ENCODE measurements around the gene SPTBN1. TPM values are rescaled to one million over a fixed set of nuclear protein-coding genes. Genes with fewer than 3 reads are reported as not detected.

Gene SPTBN1
- total RNA-seq, 1 donor from 2014 or later, result 108 TPM

- DNase-seq (ENCODE audit: low spot score) (no peak), ATAC-seq (no peak)
Measured at GRCh38 chr2:54627973-54628372, 171.8 kb downstream of the SPTBN1 start.

- no peak for DNase-seq (ENCODE audit: low spot score)
- ATAC-seq, result no peak
Measured at GRCh38 chr2:54628418-54628817, 172.3 kb downstream of the SPTBN1 start.

GRCh38 chr2:54628957-54629356 is 172.8 kb downstream of the SPTBN1 start:
- DNase-seq (ENCODE audit: low spot score), result no peak
- ATAC-seq, result no peak

DNA sequence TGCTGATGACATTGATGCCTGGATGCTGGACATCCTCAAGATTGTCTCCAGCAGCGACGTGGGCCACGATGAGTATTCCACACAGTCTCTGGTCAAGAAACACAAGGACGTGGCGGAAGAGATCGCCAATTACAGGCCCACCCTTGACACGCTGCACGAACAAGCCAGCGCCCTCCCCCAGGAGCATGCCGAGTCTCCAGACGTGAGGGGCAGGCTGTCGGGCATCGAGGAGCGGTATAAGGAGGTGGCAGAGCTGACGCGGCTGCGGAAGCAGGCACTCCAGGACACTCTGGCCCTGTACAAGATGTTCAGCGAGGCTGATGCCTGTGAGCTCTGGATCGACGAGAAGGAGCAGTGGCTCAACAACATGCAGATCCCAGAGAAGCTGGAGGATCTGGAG is 173.3 kb downstream of the SPTBN1 start:
- DNase-seq (ENCODE audit: low spot score), result no peak
- ATAC-seq, result peak; percentile 14

DNA sequence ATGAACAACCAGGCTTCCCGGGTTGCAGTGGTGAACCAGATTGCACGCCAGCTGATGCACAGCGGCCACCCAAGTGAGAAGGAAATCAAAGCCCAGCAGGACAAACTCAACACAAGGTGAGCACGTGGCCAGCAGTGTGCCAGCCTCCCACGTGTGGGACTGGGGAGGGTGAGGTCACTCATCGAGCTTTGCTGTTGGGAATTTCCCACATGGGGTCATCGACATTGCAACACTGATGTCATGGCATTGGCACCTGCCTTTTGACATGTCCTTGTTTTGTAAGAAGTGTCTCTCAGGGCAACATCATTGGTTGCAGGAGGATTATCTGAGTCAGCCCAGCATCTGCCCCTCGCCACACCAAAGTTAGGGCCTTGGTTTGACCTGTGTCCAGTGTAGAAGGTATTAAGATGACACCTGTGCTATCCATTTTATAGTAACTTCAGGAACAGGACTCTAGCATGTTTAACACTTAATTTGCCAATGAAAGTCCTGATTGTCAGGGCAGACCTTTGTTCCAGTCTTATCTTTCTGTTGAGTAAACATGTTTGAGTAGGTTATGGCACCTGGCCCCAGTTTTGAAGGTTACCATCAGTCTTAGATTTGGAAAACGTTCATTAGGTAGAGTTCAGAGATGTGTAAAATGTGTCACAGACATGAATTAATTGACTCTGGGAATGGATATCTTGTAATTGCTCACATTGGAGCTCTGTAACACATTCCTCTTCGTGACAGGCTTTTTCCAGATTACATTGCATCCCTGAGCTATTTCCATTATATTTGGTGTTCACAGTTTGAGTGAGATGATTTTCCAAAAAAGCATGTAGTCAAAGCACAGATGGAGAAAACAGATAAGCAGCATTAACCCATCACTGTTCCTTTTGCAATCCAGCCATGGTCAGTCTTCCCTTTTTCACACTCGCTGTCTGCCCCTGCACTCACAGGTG is 174.1 kb downstream of the SPTBN1 start:
- peak; percentile 98 for DNase-seq (ENCODE audit: low spot score)
- ATAC-seq, result peak; percentile 70

DNA sequence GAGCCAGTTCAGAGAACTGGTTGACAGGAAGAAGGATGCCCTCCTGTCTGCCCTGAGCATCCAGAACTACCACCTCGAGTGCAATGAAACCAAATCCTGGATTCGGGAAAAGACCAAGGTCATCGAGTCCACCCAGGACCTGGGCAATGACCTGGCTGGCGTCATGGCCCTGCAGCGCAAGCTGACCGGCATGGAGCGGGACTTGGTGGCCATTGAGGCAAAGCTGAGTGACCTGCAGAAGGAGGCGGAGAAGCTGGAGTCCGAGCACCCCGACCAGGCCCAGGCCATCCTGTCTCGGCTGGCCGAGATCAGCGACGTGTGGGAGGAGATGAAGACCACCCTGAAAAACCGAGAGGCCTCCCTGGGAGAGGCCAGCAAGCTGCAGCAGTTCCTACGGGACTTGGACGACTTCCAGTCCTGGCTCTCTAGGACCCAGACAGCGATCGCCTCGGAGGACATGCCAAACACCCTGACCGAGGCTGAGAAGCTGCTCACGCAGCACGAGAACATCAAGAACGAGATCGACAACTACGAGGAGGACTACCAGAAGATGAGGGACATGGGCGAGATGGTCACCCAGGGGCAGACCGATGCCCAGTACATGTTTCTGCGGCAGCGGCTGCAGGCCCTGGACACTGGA is 174.9 kb downstream of the SPTBN1 start:
- DNase-seq (ENCODE audit: low spot score) (peak; percentile 69), ATAC-seq (peak; percentile 22)

- DNase-seq (ENCODE audit: low spot score) (no peak), ATAC-seq (no peak)
Measured at GRCh38 chr2:54631755-54632154, 175.6 kb downstream of the SPTBN1 start.

- DNase-seq (ENCODE audit: low spot score) (peak; percentile 77), ATAC-seq (peak; percentile 46)
Measured at GRCh38 chr2:54632733-54633692, 176.9 kb downstream of the SPTBN1 start.

DNA sequence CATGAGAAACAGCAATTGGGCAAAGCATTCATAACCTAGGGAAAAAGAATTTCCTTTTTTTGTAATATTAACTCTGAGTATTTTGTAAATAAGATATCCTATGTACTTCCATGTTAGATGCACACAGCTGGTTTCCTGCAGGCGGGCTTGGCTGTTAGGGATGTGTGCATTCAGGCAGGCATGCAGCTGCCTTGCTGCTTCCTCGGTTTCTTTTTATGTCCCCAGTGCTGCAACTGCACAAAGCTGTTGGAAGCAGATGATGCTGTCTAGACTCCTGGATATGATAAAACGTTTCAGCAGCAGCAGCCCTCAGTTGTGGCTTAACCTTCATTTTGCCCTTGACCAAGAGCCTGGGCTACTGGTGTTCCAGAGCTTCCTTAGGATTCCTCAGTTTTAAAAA is 177.9 kb downstream of the SPTBN1 start:
- DNase-seq (ENCODE audit: low spot score) (no peak), ATAC-seq (no peak)

DNA sequence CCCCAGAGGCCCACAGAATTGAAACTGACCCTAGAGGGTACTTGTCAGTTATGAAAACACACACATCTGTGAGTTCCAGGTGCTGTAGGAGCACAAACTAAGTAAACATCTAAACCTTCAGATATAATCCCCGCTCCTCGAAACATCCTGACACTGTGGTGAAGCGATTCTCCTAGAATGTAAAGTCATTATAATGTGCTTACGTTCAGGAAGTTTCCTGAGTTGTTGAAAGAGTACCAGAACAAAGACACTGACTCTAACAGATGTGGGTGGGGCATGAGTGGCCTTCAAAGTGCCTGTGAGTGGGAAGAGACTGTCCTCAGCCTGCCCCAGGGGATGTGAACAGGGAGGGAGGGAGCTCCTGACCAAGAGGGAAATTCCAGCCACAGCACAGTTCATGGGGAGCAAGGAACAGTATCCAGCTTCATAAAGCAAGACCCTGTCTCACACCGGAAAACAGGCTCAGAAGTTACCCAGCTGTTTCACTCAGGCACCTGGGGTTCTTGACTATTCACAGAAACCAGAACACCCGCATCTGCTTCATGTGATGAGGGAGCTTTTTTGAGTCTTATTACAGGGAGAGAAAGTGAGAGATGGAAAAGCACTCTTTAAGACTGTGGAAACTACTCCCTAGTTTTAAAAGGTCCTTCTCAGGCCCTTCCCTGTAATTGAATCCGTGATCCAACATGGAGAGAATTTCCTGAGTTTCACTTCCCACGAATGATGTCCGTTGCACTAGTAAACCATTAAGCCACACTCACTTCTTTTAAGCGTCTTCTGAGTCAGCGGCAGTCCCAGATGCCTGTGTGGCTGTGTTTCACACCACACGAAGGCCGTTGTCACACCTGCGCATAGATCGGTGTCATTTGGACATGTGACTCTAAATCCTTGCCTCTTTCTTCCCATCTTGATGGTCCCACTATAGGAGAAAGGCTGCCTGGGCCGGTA is 178.7 kb downstream of the SPTBN1 start:
- no peak for ATAC-seq
- no peak for DNase-seq (ENCODE audit: low spot score)

- ATAC-seq, result no peak
- DNase-seq (ENCODE audit: low spot score), result no peak
Measured at GRCh38 chr2:54635554-54636152, 179.5 kb downstream of the SPTBN1 start.

DNA sequence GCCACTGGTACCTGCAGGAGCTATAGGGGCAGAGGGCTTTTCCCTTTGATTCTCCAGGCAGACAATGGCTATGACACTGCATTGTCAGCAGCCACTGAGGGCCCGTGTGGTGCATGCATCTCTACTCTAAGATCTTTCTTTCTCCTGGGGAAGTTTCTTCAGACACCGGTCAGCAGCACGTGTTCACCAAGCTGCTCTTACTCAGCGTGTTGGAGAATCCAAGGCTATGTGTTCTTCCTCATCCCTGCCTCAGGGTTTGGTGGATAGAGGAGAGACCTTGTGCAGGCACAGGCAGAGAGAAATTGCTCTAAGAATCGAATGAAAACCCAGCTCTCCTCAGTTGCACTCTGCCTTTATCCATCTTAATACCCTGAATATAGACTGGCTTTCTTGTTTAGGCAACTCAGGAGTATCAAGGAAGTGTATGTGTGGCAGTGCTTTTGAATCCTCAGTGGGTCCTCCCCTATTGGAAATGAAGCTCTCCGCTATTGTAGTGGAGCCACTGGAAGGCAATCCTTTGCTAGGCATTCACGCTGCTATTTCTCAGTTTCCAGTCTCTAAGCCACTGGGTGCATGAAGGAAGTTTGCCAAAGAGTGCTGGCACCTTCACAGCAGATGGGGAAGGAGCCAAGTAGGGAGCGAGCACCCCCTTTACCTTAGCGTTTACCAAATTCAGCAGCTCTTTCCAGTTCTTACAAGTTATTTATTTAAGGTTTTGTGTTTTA is 180.4 kb downstream of the SPTBN1 start:
- DNase-seq (ENCODE audit: low spot score) (no peak), ATAC-seq (no peak)

DNA sequence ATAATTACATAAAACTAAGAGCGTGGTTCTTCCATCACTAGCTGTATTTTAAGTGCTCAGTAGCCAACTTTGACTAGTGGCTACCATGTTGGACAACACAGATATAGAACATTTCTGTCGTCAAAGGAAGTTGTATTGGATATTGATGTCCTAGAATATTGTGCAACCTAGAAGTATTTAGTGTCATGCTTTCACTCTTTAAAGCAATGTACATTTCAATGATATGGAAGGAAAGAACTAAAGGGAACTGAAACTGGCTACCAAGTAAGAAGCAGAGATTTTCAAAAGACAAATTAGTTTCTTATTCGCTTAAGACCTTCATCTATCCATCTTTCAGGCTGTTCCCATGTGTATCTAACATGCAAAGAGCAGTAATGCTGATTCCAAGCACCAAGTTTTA is 182.0 kb downstream of the SPTBN1 start:
- ATAC-seq, result no peak
- no peak for DNase-seq (ENCODE audit: low spot score)

GRCh38 chr2:54638774-54639187 is 182.7 kb downstream of the SPTBN1 start:
- DNase-seq (ENCODE audit: low spot score), result no peak
- ATAC-seq, result no peak

- ATAC-seq, result no peak
- no peak for DNase-seq (ENCODE audit: low spot score)
Measured at GRCh38 chr2:54639609-54640008, 183.5 kb downstream of the SPTBN1 start.

- ATAC-seq, result no peak
- DNase-seq (ENCODE audit: low spot score), result no peak
Measured at GRCh38 chr2:54640834-54641540, 184.9 kb downstream of the SPTBN1 start.

GRCh38 chr2:54641988-54642387 is 185.9 kb downstream of the SPTBN1 start:
- DNase-seq (ENCODE audit: low spot score) (peak; percentile 94), ATAC-seq (peak; percentile 94)
